Ishikawa (cell line): ENCODE measurements around the gene SF3B3.

Experiments
- CEBPB ChIP-seq: IDR thresholded peaks from 2 replicates; pipeline ENCODE4 v1.6.1; 2012
- CREB1 ChIP-seq: IDR thresholded peaks from 2 replicates; pipeline ENCODE4 v1.6.1; 2012; ENCODE audit warnings: low read depth
- EGR1 ChIP-seq: IDR thresholded peaks from 2 replicates; pipeline ENCODE4 v1.6.1; 2012
- EP300 ChIP-seq: IDR thresholded peaks from 2 replicates; pipeline ENCODE4 v1.6.1; 2012; ENCODE audit warnings: borderline replicate concordance
- FOXM1 ChIP-seq: IDR thresholded peaks from 2 replicates; pipeline ENCODE4 v1.6.1; 2012; ENCODE audit warnings: low read depth, borderline replicate concordance
- NFIC ChIP-seq: IDR thresholded peaks from 2 replicates; pipeline ENCODE4 v1.6.1; 2012
- RAD21 ChIP-seq: IDR thresholded peaks from 2 replicates; pipeline ENCODE4 v1.6.1; 2012; ENCODE audit warnings: low read depth
- TAF1 ChIP-seq: IDR thresholded peaks from 2 replicates; pipeline ENCODE4 v1.6.1; 2012; ENCODE audit warnings: low read depth, mild to moderate bottlenecking
- TCF12 ChIP-seq: IDR thresholded peaks from 2 replicates; pipeline ENCODE4 v1.6.1; 2012; ENCODE audit warnings: low read depth
- TEAD4 ChIP-seq: IDR thresholded peaks from 2 replicates; pipeline ENCODE4 v1.6.1; 2012
- YY1 ChIP-seq: IDR thresholded peaks from 2 replicates; pipeline ENCODE4 v1.6.1; 2012; ENCODE audit warnings: low read depth
- ZBTB7A ChIP-seq: IDR thresholded peaks from 2 replicates; pipeline ENCODE4 v1.6.1; 2012; ENCODE audit warnings: low read depth
- TF ChIP-seq, protein P1 (sequence below): IDR thresholded peaks from 2 replicates; pipeline ENCODE4 v1.6.1; 2012
- TF ChIP-seq, protein P2 (sequence below): IDR thresholded peaks from 2 replicates; pipeline ENCODE4 v1.6.1; 2012; ENCODE audit warnings: low read depth, mild to moderate bottlenecking
- TF ChIP-seq, protein P3 (sequence below): IDR thresholded peaks from 2 replicates; pipeline ENCODE4 v1.6.1; 2012

Gene SF3B3

DNA sequence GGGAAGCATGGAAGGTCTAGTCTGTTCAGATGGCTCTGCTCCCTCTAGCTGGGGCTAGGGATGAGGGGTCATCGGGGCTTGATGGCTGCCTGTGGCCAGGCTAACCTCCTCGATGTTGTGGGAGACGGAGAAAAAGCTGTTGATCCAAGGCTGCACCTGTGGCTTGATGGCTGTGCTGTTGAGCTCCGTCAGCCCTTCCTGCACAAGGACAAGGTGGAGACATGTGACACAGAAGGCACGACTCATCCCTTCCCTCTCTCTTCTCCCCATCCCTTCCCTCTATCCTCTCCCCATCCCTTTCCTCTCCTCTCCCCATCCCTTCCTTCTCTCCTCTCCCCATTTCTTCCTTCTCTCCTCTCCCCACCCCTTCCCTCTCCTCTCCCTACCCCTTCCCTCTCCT is 41.0 kb upstream of the SF3B3 start:
- TF ChIP-seq, protein P1, sequence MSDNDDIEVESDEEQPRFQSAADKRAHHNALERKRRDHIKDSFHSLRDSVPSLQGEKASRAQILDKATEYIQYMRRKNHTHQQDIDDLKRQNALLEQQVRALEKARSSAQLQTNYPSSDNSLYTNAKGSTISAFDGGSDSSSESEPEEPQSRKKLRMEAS = no peak
- TF ChIP-seq ZBTB7A (no peak), TEAD4 (no peak), YY1 (no peak), RAD21 (no peak), CEBPB (no peak), TCF12 (no peak), FOXM1 (no peak), TAF1 (no peak), EGR1 (no peak), CREB1 (no peak), EP300 (no peak), NFIC (no peak)
- TF ChIP-seq, protein P2, sequence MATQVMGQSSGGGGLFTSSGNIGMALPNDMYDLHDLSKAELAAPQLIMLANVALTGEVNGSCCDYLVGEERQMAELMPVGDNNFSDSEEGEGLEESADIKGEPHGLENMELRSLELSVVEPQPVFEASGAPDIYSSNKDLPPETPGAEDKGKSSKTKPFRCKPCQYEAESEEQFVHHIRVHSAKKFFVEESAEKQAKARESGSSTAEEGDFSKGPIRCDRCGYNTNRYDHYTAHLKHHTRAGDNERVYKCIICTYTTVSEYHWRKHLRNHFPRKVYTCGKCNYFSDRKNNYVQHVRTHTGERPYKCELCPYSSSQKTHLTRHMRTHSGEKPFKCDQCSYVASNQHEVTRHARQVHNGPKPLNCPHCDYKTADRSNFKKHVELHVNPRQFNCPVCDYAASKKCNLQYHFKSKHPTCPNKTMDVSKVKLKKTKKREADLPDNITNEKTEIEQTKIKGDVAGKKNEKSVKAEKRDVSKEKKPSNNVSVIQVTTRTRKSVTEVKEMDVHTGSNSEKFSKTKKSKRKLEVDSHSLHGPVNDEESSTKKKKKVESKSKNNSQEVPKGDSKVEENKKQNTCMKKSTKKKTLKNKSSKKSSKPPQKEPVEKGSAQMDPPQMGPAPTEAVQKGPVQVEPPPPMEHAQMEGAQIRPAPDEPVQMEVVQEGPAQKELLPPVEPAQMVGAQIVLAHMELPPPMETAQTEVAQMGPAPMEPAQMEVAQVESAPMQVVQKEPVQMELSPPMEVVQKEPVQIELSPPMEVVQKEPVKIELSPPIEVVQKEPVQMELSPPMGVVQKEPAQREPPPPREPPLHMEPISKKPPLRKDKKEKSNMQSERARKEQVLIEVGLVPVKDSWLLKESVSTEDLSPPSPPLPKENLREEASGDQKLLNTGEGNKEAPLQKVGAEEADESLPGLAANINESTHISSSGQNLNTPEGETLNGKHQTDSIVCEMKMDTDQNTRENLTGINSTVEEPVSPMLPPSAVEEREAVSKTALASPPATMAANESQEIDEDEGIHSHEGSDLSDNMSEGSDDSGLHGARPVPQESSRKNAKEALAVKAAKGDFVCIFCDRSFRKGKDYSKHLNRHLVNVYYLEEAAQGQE = no peak

DNA sequence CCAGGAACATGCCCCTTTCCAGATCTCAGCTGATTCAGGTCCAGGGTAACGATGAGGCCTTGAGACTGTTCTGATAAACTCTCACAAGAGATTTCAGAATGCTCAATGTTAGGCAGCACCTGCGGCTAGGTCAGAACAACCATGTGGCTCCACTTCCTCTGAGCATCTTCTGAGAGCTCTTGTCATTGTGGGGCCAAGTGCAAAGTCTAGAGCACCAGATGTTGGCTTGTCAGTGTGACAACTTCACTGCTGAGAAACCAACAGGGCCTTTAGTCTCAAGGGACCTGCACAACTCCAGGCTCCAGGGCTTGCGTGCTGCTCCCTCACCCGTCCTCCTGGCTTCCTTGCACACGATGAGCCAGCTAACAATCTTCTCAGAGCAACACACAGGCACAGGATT is 40.2 kb upstream of the SF3B3 start:
- TF ChIP-seq, protein P1 = no peak
- TF ChIP-seq YY1 = no peak
- TF ChIP-seq ZBTB7A = no peak
- TF ChIP-seq RAD21 = no peak
- no peak for TF ChIP-seq CEBPB

DNA sequence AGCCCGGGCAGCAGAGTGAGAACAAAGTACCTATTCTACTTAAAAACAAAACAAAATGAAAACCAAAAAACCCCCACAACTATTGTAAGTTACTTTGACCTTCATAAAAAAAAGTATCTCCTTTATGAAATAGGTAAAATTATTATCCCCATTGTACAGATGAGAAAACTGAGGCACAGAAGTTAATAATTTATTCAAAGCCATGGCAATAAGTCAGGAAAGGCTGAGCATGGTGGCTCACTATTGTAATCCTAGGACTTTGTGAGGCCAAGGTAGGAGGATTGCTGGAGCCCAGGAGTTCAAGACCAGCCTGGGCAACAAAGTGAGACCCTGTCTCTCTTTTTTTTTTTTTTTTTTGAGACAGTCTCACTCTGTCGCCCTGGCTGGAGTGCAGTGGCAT is 38.7 kb upstream of the SF3B3 start:
- TF ChIP-seq CEBPB (no peak), TCF12 (no peak), EP300 (no peak), TEAD4 (no peak), NFIC (no peak), YY1 (no peak), RAD21 (no peak), CREB1 (no peak), ZBTB7A (no peak)
- TF ChIP-seq, protein P2 = no peak
- TF ChIP-seq, protein P1 = no peak
- TF ChIP-seq, protein P3, sequence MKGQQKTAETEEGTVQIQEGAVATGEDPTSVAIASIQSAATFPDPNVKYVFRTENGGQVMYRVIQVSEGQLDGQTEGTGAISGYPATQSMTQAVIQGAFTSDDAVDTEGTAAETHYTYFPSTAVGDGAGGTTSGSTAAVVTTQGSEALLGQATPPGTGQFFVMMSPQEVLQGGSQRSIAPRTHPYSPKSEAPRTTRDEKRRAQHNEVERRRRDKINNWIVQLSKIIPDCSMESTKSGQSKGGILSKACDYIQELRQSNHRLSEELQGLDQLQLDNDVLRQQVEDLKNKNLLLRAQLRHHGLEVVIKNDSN = no peak

DNA sequence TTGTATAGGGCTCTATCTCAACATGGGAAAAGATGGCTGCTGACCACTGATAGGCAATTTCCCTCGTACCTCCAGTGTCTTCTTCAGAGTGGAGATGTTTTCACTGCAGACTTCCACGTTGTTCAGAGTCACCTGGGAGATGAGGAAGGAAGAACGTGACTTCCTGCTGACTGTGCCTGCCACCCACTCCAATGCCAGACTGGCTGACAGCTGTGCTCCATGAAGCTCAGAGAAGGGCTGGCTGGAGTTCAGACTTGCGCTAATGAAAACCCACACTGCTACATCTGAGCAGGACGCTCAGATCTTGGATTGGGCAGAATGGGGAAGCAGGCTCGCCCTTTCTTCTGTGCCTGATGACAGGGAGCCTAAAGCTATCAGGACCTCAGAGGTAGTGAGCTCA is 33.4 kb upstream of the SF3B3 start:
- TF ChIP-seq NFIC = no peak

DNA sequence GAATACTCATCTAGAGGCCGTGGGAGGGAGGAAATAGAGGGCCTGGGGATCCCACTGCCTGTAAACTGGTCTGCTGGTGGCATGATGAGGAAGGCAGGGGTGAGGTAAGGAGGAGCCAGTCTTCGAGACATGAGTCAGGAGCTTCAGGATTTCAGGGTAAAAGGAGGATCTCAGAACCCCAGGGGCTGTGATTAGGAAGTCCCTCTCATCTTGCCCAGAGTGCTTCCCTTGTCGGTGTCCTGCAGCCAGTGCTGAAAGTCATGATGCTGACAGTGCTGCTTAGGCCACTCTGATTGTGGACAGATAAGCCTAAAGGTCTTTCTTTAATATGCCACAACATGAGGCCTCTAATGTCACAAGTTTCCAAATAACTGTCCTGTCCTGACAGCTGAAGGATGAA is 29.8 kb upstream of the SF3B3 start:
- no peak for TF ChIP-seq CEBPB
- TF ChIP-seq, protein P3 = no peak
- TF ChIP-seq NFIC = no peak
- TF ChIP-seq CREB1 = no peak
- TF ChIP-seq YY1 = no peak

DNA sequence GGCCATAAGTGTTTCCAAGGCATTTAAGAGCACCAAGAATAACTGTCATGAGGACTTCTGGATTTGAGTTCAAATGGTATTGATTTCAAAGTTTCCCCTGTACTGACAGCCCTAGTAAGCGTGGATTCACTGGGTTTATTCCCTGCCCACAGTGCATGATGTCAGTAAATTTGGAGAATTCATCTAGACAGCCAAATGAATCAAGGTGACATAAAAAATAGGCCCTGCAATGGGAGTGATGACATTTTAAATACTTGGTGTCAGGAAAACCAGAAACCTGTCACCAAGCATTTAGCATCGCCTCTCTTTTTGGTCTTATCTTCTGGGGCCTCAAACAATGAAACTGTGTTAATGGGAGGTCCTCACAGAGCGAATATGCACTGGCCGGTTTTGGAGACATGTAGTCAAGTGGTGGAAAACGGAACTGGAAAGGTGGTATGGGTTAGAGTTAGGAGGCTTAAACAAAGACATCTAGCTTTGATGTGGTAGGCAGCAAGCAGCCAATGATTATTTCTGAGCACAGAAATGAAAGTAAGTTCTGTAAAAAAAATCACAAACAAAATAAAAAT is 29.3 kb upstream of the SF3B3 start:
- TF ChIP-seq FOXM1 (no peak), TAF1 (no peak), EGR1 (no peak), ZBTB7A (no peak), YY1 (no peak), NFIC (no peak), RAD21 (no peak), EP300 (no peak), CEBPB (no peak), TEAD4 (no peak), TCF12 (no peak)
- TF ChIP-seq, protein P3 = no peak
- TF ChIP-seq, protein P2 = no peak
- TF ChIP-seq, protein P1 = no peak
